C4-2B (cell line): ENCODE data around the gene KCTD5.

Source experiments
- ZFX ChIP-seq: fragments of 450-650 bp; IDR thresholded peaks from 2 replicates; pipeline ENCODE4 v1.6.1; 2017
- TF ChIP-seq, protein P1 (sequence below): fragments of 450-650 bp; conservative IDR thresholded peaks from 2 replicates; pipeline ENCODE4 v1.5.1; 2017; ENCODE audit warnings: mild to moderate bottlenecking

DNA sequence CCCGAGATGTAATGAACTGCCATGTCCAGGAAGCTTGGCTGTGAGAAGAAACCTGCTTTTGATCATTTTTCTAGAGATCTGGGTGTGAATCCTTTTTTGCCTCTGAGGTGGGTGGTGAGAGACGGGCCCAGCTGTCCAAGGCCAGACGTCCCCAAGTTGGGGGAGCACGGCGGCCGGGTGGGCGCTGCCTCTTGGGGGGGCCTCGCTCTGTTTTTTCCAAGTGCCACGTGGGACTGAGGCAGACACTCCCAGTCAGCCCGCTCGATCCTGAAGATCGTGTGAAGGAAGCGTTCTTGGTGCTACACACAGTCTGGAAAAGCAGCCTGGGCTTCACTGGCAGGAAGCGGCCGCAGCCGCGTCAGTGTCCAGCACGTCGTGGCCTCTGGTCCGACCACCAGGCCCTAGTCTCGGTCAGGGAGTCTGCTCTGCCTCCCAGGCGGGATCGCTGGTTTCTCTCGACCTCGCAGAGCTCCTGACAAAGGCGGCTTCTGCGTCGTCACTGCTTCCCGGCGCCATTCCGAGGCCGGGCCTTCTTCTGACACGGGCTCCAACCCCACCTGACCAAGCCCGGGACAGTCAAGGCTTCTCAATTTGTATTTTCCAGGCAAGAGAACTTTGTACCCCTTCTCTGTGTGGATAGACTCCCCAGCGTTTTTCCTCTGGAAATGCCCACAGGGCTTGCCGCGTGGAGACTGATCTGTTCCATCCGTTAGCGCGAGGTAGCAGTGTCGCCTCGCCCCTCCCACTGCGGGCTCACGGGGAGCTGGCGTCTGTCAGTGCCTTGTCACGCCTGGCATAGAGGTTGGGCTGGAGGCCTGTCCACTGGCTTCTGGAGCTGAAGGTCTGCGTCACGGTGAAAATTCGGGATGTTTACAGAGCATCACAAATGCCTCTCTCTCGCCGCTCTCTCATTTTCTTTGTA is 25.3 kb downstream of the KCTD5 start:
- TF ChIP-seq, protein P1, sequence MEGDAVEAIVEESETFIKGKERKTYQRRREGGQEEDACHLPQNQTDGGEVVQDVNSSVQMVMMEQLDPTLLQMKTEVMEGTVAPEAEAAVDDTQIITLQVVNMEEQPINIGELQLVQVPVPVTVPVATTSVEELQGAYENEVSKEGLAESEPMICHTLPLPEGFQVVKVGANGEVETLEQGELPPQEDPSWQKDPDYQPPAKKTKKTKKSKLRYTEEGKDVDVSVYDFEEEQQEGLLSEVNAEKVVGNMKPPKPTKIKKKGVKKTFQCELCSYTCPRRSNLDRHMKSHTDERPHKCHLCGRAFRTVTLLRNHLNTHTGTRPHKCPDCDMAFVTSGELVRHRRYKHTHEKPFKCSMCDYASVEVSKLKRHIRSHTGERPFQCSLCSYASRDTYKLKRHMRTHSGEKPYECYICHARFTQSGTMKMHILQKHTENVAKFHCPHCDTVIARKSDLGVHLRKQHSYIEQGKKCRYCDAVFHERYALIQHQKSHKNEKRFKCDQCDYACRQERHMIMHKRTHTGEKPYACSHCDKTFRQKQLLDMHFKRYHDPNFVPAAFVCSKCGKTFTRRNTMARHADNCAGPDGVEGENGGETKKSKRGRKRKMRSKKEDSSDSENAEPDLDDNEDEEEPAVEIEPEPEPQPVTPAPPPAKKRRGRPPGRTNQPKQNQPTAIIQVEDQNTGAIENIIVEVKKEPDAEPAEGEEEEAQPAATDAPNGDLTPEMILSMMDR = no peak
- TF ChIP-seq ZFX = no peak
